WI38 (cell line): Measurements from ENCODE around the gene MCAM.

Experiments
- H3K4me3 ChIP-seq: 2 replicates; pipeline ENCODE4 v1.5.1; 2011; ENCODE audit warnings: low read depth, mild to moderate bottlenecking, control low read depth, low read length
- CTCF ChIP-seq: IDR thresholded peaks from 2 replicates; pipeline ENCODE4 v1.5.1; 2012; ENCODE audit warnings: low read depth, mild to moderate bottlenecking, control low read depth, low read length

Gene MCAM

GRCh38 chr11:119339589-119340334 lies 22.8 kb upstream of the MCAM start:
- peak overlapping the region; percentile 64 for H3K4me3 ChIP-seq
- peak; percentile 83 for TF ChIP-seq CTCF

- H3K4me3 ChIP-seq, result peak overlapping the region; percentile 64
Measured at GRCh38 chr11:119338965-119339588, 22.1 kb upstream of the MCAM start.

GRCh38 chr11:119338318-119338890 lies 21.5 kb upstream of the MCAM start:
- H3K4me3 ChIP-seq, result peak overlapping the region; percentile 64
- TF ChIP-seq CTCF, result peak; percentile 79

More at GRCh38 chr11:119338965-119339588, 22.1 kb upstream of the MCAM start:
- no peak for TF ChIP-seq CTCF

GRCh38 chr11:119337581-119338317 lies 20.8 kb upstream of the MCAM start:
- no peak for TF ChIP-seq CTCF
- peak overlapping the region; percentile 64 for H3K4me3 ChIP-seq

- H3K4me3 ChIP-seq, result peak overlapping the region; percentile 64
- TF ChIP-seq CTCF, result no peak
Measured at GRCh38 chr11:119336744-119337469, 20.0 kb upstream of the MCAM start.

- 0 out of 2 replicates have a peak overlapping the region, but pooled peaks have one; percentile 89 for H3K4me3 ChIP-seq
- no peak for TF ChIP-seq CTCF
Measured at GRCh38 chr11:119335655-119336543, 19.0 kb upstream of the MCAM start.
